PFSK-1 (cell line): ENCODE data around the gene YJU2.

Experiments used
- FOXP2 ChIP-seq: optimal IDR thresholded peaks from 2 replicates; pipeline ENCODE3; 2011; ENCODE audit warnings: borderline replicate concordance, control low read depth, inconsistent platforms; ENCODE audit not compliant: insufficient read depth; ENCODE audit errors: extremely low read length, extremely low read depth
- POLR2AphosphoS5 ChIP-seq: IDR thresholded peaks from 2 replicates; pipeline ENCODE4 v1.6.1; 2012; ENCODE audit warnings: low read depth, mild to moderate bottlenecking, control low read depth, low read length, moderate library complexity
- SIN3A ChIP-seq: IDR thresholded peaks from 2 replicates; pipeline ENCODE4 v1.6.1; 2012; ENCODE audit warnings: mild to moderate bottlenecking, low read length, moderate library complexity, borderline replicate concordance; ENCODE audit not compliant: insufficient read depth
- TAF1 ChIP-seq: IDR thresholded peaks from 2 replicates; pipeline ENCODE4 v1.6.1; 2012; ENCODE audit warnings: low read length, control low read depth, borderline replicate concordance; ENCODE audit not compliant: insufficient read depth
- TF ChIP-seq, protein P1 (sequence below), 2 experiments: IDR thresholded peaks; 2 replicates each; pipeline versions ENCODE4 v1.6.1 to v1.8.0; 2011 to 2012; ENCODE audit warnings: low read depth in 2 of 2, low read length in 2 of 2, control low read depth in 1 of 2, inconsistent platforms in 1 of 2, mild to moderate bottlenecking in 1 of 2, moderate library complexity in 1 of 2; ENCODE audit not compliant: insufficient read depth in 1 of 2

Gene YJU2

DNA sequence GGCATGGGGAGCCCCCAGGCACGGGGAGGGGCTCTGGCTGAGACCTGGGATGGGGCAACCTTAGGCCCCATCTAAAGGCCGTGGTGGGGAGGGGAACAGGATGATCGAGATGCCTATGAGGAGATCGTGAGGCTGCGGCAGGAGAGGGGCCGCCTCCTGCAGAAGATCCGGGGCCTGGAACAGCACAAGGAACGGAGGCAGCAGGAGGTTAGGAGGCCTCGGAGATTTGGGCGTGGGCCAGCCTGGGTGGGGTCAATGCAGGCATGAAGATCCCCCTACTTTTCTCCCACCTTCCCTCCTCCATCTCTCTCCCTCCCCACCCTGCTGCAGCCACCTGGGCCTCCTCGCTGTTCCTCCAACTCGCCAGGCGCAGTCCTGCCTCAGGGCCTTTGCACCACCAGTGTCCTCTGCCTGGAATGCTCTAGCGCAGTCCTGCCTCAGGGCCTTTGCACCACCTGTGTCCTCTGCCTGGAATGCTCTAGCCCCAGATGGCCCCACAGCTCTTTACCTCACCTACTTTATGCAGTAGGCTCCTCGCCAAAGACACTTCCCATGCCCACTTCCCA, 36.6 kb upstream of the YJU2 start:
- TF ChIP-seq TAF1 (no peak), SIN3A (no peak), FOXP2 (no peak), POLR2AphosphoS5 (no peak)
- TF ChIP-seq, protein P1, sequence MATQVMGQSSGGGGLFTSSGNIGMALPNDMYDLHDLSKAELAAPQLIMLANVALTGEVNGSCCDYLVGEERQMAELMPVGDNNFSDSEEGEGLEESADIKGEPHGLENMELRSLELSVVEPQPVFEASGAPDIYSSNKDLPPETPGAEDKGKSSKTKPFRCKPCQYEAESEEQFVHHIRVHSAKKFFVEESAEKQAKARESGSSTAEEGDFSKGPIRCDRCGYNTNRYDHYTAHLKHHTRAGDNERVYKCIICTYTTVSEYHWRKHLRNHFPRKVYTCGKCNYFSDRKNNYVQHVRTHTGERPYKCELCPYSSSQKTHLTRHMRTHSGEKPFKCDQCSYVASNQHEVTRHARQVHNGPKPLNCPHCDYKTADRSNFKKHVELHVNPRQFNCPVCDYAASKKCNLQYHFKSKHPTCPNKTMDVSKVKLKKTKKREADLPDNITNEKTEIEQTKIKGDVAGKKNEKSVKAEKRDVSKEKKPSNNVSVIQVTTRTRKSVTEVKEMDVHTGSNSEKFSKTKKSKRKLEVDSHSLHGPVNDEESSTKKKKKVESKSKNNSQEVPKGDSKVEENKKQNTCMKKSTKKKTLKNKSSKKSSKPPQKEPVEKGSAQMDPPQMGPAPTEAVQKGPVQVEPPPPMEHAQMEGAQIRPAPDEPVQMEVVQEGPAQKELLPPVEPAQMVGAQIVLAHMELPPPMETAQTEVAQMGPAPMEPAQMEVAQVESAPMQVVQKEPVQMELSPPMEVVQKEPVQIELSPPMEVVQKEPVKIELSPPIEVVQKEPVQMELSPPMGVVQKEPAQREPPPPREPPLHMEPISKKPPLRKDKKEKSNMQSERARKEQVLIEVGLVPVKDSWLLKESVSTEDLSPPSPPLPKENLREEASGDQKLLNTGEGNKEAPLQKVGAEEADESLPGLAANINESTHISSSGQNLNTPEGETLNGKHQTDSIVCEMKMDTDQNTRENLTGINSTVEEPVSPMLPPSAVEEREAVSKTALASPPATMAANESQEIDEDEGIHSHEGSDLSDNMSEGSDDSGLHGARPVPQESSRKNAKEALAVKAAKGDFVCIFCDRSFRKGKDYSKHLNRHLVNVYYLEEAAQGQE (IDR thresholded peaks at IDR 0.05; ENCODE audit: insufficient read depth in 1 of 2, low read depth in 2 of 2, low read length in 2 of 2): no peak

DNA sequence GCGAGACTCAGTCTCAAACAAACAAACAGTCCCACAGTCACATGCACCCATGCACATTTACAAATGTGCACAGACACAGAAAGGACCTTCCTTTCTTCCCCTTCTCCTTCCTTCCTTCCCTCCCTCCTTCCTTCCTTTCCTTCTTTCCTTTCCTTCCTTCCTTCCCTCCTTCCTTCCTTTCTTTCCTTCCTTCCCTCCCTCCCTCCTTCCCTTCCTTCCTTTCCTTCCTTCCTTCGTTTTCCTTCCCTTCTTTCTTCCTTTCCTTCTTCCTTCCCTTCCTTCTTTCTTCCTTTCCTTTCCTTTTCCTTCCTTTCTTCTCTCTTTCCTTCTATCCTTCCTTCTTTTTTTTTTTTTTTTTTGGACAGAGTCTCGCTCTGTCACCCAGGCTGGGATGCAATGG, 33.8 kb upstream of the YJU2 start:
- TF ChIP-seq POLR2AphosphoS5 (no peak), TAF1 (no peak), SIN3A (no peak), FOXP2 (no peak)
- TF ChIP-seq, protein P1 (IDR thresholded peaks at IDR 0.05; ENCODE audit: insufficient read depth in 1 of 2, low read depth in 2 of 2, low read length in 2 of 2): no peak

GRCh38 chr19:4215807-4216206, 31.1 kb upstream of the YJU2 start:
- TF ChIP-seq, protein P1 (IDR thresholded peaks at IDR 0.05; ENCODE audit: insufficient read depth in 1 of 2, low read depth in 2 of 2, low read length in 2 of 2): no peak
- no peak for TF ChIP-seq SIN3A

- TF ChIP-seq FOXP2: no peak
- TF ChIP-seq POLR2AphosphoS5: no peak
- TF ChIP-seq SIN3A: no peak
- TF ChIP-seq, protein P1 (IDR thresholded peaks at IDR 0.05; ENCODE audit: insufficient read depth in 1 of 2, low read depth in 2 of 2, low read length in 2 of 2): no peak
- no peak for TF ChIP-seq TAF1
Measured at GRCh38 chr19:4216846-4217245, 30.0 kb upstream of the YJU2 start.
